IPS DF 4.7 (cell line): ENCODE measurements around the gene GOLGA8N.
"Not testable (repeated sequence)": the region's sequence is repeated elsewhere in the genome, so short reads cannot be mapped to it uniquely, and the experiment has no call there.

ENCODE experiments used
- DNase-seq: peaks from one replicate; pipeline ENCODE4 v3.0.0-alpha.2; 2013; ENCODE audit warnings: low spot score; ENCODE audit errors: extremely low read depth

The GOLGA8N gene

GRCh38 chr15:32593151-32593550, at the start of gene GOLGA8N:
GOLGA8N (plus strand) TSS chr15:32593456.
- DNase-seq, result not testable (repeated sequence)

- not testable (repeated sequence) for DNase-seq
Observed at GRCh38 chr15:32543456-32543855, 49.8 kb upstream of the GOLGA8N start.

GRCh38 chr15:32545129-32545528, 48.1 kb upstream of the GOLGA8N start:
- not testable (repeated sequence) for DNase-seq

GRCh38 chr15:32554587-32554986, 38.7 kb upstream of the GOLGA8N start:
- not testable (repeated sequence) for DNase-seq

- not testable (repeated sequence) for DNase-seq
Observed at GRCh38 chr15:32562198-32562597, 31.1 kb upstream of the GOLGA8N start.

GRCh38 chr15:32568988-32569387, 24.3 kb upstream of the GOLGA8N start:
- DNase-seq, result not testable (repeated sequence)

- DNase-seq, result not testable (repeated sequence)
Observed at GRCh38 chr15:32578482-32578881, 14.8 kb upstream of the GOLGA8N start.

- not testable (repeated sequence) for DNase-seq
Observed at GRCh38 chr15:32585844-32586243, 7.4 kb upstream of the GOLGA8N start.

GRCh38 chr15:32609518-32609917, 16.3 kb downstream of the GOLGA8N start:
- DNase-seq, result not testable (repeated sequence)

- not testable (repeated sequence) for DNase-seq
Observed at GRCh38 chr15:32610719-32611118, 17.5 kb downstream of the GOLGA8N start.

- DNase-seq, result not testable (repeated sequence)
Observed at GRCh38 chr15:32614712-32615050, 21.4 kb downstream of the GOLGA8N start.

GRCh38 chr15:32615051-32615870, 22.0 kb downstream of the GOLGA8N start, which contains the start of gene ARHGAP11A:
ARHGAP11A (plus strand) TSS chr15:32615504; CDS start chr15:32616212, 708 bp downstream.
- peak; percentile 76 for DNase-seq

GRCh38 chr15:32615871-32616426, 22.7 kb downstream of the GOLGA8N start:
- not testable (repeated sequence) for DNase-seq

- no peak for DNase-seq
Observed at GRCh38 chr15:32636410-32636809, 43.2 kb downstream of the GOLGA8N start.

GRCh38 chr15:32636908-32637567, 43.8 kb downstream of the GOLGA8N start:
- no peak for DNase-seq

GRCh38 chr15:32637704-32638103, 44.4 kb downstream of the GOLGA8N start:
- no peak for DNase-seq

- DNase-seq, result no peak
Observed at GRCh38 chr15:32641517-32642059, 48.3 kb downstream of the GOLGA8N start, which contains the start of gene SCG5. SCG5 (plus strand) TSS chr15:32641710; CDS start chr15:32643593, 1,883 bp downstream.

- DNase-seq, result no peak
Observed at GRCh38 chr15:32642667-32643435, 49.6 kb downstream of the GOLGA8N start.

- DNase-seq, result no peak
Observed at GRCh38 chr15:32643907-32644445, 50.7 kb downstream of the GOLGA8N start.

GRCh38 chr15:32646291-32646690, 53.0 kb downstream of the GOLGA8N start:
- no peak for DNase-seq

- no peak for DNase-seq
Observed at GRCh38 chr15:32649342-32649741, 56.1 kb downstream of the GOLGA8N start.
